ACC112 (cell line): ENCODE data around the gene APOBEC3H.
A peak's percentile ranks its signal among the peaks of the same experiment; 100 is the strongest.
"Not testable (repeated sequence)": the region's sequence is repeated elsewhere in the genome, so short reads cannot be mapped to it uniquely, and the experiment has no call there.

Source experiments
- H2AFZ ChIP-seq: fragments of 200-600 bp; sonication (generic); one replicate; pipeline ENCODE4 v1.6.0; 2017; ENCODE audit warnings: antibody characterized with exemption, low read length; ENCODE audit not compliant: unreplicated experiment
- H3K27ac ChIP-seq: fragments of 200-600 bp; sonication (generic); 2 replicates; pipeline ENCODE4 v1.5.1; 2014; ENCODE audit warnings: low read depth, mild to moderate bottlenecking, antibody characterized with exemption, low read length, moderate library complexity
- H3K27me3 ChIP-seq: fragments of 200-600 bp; sonication (generic); 2 replicates; pipeline ENCODE4 v1.6.1; 2014; ENCODE audit warnings: mild to moderate bottlenecking, antibody characterized with exemption, low read length, moderate library complexity, mixed read lengths; ENCODE audit not compliant: insufficient read depth
- H3K36me3 ChIP-seq: fragments of 200-600 bp; sonication (generic); 2 replicates; pipeline ENCODE4 v1.6.1; 2016; ENCODE audit warnings: mild to moderate bottlenecking, antibody characterized with exemption, low read length, moderate library complexity, mixed read lengths; ENCODE audit not compliant: insufficient read depth
- H3K4me1 ChIP-seq: fragments of 200-600 bp; sonication (generic); one replicate; pipeline ENCODE4 v1.6.1; 2016; ENCODE audit warnings: low read length, mixed read lengths; ENCODE audit not compliant: insufficient read depth, unreplicated experiment, control insufficient read depth
- H3K4me3 ChIP-seq: fragments of 200-600 bp; sonication (generic); 2 replicates; pipeline ENCODE4 v1.5.1; 2014; ENCODE audit warnings: mild to moderate bottlenecking, low read depth, low read length
- H3K79me2 ChIP-seq: fragments of 200-600 bp; sonication (generic); one replicate; pipeline ENCODE4 v1.6.0; 2016; ENCODE audit warnings: low read length; ENCODE audit not compliant: control insufficient read depth, unreplicated experiment, insufficient read depth

The APOBEC3H gene

DNA sequence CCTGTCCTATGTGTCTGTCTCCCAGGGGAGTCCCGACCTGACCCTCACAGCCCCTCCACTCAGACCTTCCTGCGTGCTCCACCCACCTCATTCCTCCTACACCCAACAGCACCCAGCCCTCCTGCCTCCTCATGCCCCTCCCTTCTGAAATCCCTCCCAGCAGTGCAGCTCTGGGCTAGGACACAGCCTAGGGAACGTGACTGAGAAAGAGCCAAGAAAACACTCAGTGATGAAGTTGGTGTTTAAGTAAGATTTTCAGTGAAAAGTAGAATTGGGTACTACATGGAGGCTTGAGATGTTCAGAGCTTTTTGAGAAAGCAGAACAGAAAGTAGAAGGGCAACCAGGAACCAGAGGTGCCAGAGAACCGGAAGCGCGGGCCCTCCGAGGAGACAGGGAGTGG lies 24.5 kb upstream of the APOBEC3H start:
- H3K27ac ChIP-seq, H3K4me1 ChIP-seq: not testable (repeated sequence)

DNA sequence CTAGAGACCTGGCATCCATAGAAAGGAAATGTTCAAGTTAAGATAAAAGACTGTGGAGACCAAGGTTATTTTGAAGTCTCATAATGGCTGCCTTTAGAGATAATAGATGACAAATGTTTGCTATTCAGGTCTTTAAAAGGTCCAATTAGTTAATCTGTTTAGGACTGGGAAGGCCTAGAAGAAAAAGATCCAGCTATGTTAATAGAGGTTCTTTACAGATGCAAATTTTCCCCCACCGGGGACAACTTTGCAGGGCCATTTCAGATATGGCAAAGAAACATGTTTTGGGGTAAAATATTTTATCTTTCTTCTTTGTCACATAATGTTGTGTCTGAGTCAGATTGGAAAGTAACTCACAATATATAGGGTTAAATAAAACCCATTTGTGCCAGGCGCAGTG lies 23.1 kb upstream of the APOBEC3H start:
- Histone ChIP-seq H3K27me3 (no peaks in the 10 kb centered on the region), H3K79me2 (peaks cover 7% of the 10 kb centered on the region), H3K36me3 (no peaks in the 10 kb centered on the region), H2AFZ (no peak overlapping the region), H3K4me1 (no peaks in the 10 kb centered on the region), H3K27ac (no peak overlapping the region), H3K4me3 (no peak overlapping the region)

More for the DNA sequence above, 24.5 kb upstream of the APOBEC3H start:
- not testable (repeated sequence) for H3K27me3 ChIP-seq, H2AFZ ChIP-seq, H3K36me3 ChIP-seq, H3K4me3 ChIP-seq, H3K79me2 ChIP-seq

DNA sequence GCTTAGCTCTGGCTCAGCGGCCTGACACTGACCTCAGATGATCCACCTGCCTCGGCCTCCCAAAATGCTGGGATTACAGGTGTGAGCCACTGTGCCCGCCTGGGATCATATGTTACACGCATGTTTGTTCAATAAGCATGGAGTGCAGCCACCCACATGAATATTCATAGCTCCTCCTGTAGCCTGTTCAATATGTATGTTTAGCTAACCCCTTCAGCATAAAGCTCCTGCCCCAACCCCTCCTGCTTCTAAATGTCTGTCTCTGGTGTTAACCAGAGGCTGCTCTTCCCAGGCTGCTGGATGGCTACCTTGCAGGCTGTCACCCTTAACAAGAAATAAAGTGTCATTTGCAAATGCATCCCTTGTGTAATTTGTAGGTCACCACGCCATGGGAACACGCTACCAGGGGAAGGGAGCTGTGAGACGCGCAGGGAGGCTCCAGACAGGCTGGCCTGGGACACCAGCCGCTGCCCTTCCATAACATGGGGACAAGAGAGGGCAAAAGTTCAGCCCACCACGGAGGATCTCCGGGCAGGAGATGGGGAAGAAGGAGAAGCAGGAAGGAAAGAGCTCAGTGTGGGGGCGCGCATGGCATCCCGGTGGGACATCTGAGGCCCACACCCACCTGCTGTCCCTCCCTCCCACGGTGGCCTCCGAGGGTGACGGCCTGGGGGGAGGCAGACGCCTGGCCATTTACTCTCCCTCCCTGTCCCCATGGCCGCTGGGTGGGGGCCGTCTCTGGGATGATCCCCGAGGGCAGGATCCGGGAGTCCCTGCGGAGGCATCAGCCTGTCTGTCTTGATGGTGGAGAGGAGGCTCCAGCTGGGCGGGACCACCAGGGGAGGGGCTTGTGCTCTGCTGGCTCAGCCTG lies 20.7 kb upstream of the APOBEC3H start:
- H3K79me2 ChIP-seq, H3K27ac ChIP-seq, H2AFZ ChIP-seq, H3K27me3 ChIP-seq, H3K4me1 ChIP-seq, H3K36me3 ChIP-seq, H3K4me3 ChIP-seq: not testable (repeated sequence)

DNA sequence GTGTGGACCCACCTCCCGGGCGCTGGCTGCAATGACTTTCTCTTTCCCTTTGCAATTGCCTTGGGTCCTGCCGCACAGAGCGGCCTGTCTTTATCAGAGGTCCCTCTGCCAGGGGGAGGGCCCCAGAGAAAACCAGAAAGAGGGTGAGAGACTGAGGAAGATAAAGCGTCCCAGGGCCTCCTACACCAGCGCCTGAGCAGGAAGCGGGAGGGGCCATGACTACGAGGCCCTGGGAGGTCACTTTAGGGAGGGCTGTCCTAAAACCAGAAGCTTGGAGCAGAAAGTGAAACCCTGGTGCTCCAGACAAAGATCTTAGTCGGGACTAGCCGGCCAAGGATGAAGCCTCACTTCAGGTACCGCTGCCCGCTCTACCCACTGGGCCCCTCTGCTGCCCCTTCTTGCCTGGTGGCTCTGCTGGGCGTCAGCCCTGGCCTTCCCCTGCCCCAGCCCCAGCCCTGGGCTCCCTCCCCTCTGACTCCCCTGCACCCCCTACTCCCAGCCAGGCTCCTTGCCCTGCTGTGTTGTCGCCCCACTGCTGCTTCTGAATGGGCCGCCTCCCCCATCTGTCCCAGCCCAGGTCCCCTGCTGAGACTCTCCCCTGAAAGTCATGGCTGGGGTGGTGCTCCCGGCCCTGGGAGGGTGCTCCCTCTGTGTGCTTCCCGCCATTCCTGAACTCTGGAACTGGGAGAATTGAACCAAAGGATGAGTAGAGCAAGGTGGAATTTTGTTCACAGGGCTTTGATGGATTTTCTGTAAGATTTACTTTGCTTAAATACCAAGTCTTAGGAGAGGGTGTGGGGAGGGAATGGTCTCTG lies 19.8 kb upstream of the APOBEC3H start, which contains the start of gene APOBEC3G:
TSS of gene APOBEC3G (plus strand) at position 250 of the 815 bp plus-strand sequence. CDS start at position 337, 87 bp downstream.
- not testable (repeated sequence) for H3K79me2 ChIP-seq, H3K4me1 ChIP-seq, H3K27me3 ChIP-seq, H3K27ac ChIP-seq, H3K36me3 ChIP-seq
- Histone ChIP-seq H2AFZ (peak within 1 kb of the TSS; percentile 50), H3K4me3 (peak within 1 kb of the TSS; percentile 86)

DNA sequence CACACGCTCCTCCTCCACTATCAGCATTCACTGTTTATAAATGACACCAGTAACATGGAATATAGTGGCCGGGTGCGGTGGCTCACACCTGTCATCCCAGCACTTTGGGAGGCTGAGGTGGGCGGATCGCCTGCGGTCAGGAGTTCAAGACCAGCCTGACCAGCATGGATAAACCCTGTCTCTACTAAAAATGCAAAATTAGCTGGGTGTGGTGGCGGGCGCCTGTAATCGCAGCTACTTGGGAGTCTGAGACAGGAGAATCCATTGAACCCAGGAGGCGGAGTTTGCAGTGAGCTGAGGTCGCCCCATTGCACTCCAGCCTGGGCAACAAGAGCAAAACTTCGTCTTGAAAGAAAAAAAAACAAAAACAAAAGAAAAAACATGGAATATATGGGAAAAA lies 19.1 kb upstream of the APOBEC3H start:
- H3K27me3 ChIP-seq, H3K79me2 ChIP-seq, H3K27ac ChIP-seq, H2AFZ ChIP-seq, H3K36me3 ChIP-seq, H3K4me1 ChIP-seq: not testable (repeated sequence)
- H3K4me3 ChIP-seq, result peak overlapping the region; percentile 86

DNA sequence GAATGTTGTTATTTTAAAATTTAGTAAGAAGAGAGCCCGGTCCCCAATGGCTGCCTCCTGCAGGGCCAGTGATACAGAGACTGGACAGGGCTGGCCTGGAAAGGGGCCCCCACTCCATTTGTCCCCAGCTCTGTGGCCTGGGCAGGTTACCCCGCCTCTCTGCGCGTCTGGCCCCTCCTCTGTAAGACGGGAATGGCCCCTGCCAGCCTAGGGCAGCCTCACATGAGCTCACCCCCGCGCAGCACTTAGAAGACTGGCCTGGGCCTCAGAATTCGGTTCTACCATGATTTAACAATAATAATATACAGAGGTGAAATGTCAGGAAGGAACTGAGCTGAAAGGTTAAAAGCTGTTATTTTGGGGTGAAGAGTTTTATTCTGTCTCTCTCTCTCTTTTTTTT lies 18.7 kb upstream of the APOBEC3H start:
- peak overlapping the region; percentile 86; the same call in 1 of the 2 replicates for H3K4me3 ChIP-seq
- H3K27me3 ChIP-seq, result no peaks in the 10 kb centered on the region
- H3K4me1 ChIP-seq, result no peaks in the 10 kb centered on the region
- no peak overlapping the region for H3K27ac ChIP-seq
- no peak overlapping the region for H2AFZ ChIP-seq
- H3K36me3 ChIP-seq, result no peaks in the 10 kb centered on the region
- peaks cover 7% of the 10 kb centered on the region for H3K79me2 ChIP-seq

DNA sequence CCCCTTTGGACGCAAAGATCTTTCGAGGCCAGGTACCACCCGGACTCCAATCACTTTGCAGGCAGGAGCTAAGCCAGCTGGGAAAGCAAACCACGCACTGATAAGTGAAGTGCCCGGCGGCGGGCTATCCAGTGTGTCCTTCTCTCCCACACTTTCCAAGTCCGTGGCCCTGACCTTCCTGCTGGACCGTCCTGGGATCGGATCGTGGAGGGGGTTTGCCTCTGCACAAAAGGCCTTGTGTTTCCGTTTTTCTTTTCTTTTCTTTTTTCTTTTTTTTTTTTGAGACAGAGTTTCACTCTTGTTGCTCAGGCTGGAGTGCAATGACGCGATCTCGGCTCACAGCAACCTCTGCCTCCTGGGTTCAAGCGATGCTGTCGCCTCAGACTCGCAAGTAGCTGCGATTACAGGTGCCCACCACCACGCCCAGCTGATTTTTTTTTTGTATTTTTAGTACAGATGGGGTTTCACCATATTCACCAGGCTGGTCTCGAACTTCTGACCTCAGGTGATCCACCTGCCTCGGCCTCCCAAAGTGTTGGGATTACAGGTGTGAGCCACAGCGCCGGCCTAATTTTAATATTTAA lies 17.9 kb upstream of the APOBEC3H start:
- not testable (repeated sequence) for H3K4me3 ChIP-seq, H3K4me1 ChIP-seq, H3K27me3 ChIP-seq, H2AFZ ChIP-seq, H3K79me2 ChIP-seq, H3K27ac ChIP-seq, H3K36me3 ChIP-seq

DNA sequence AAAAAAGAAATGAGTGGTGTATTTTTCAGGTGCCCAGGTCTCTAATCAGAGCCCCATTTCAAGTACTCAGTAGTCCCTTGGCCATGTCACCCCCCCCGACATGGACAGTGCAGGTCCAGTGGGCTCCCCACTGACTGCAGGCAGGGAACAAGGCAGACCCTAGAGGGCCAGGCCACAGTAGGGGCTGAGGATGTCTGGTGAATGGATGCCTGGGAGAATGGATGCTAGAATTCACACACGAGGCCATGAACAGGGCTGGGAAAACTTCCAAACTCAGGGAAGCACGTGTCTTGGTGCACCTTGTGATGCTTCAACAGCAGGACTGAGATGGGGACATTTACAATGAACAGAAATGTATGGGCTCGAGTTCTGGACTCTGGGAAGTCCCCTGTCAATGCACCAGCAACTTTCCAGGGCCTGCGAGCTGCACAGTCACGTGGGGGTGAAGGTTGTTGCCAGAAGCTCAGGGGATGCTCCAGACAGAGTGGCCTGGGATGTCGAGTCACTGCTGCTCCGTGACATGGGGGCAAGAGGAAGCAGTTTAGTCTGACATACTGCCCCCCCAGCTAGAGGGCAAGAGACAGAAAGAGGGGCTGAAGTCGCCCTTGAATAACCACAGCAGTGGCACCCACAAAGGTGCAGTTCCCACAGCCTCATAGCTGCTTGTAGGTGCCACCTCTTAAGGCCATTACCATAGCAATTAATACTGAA lies 16.8 kb upstream of the APOBEC3H start:
- H3K27me3 ChIP-seq, result no peaks in the 10 kb centered on the region
- no peak overlapping the region for H3K27ac ChIP-seq
- H3K36me3 ChIP-seq, result no peaks in the 10 kb centered on the region
- no peaks in the 10 kb centered on the region for H3K4me1 ChIP-seq
- peaks cover 7% of the 10 kb centered on the region for H3K79me2 ChIP-seq
- H2AFZ ChIP-seq, result no peak overlapping the region
- no peak overlapping the region for H3K4me3 ChIP-seq

DNA sequence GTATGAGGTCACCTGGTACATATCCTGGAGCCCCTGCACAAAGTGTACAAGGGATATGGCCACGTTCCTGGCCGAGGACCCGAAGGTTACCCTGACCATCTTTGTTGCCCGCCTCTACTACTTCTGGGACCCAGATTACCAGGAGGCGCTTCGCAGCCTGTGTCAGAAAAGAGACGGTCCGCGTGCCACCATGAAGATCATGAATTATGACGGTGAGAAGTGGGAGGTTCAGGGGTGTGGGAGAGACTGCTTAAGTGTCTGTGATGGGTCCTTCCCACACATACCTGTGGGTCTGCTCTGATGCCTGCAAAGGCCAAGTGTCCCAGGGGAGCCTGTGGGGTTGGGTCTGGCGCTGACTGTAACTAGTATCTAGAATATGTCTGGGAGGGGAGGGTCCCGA lies 16.0 kb upstream of the APOBEC3H start:
- Histone ChIP-seq H3K27ac (no peak overlapping the region), H2AFZ (no peak overlapping the region), H3K4me1 (no peaks in the 10 kb centered on the region), H3K36me3 (no peaks in the 10 kb centered on the region), H3K27me3 (no peaks in the 10 kb centered on the region), H3K79me2 (peaks cover 7% of the 10 kb centered on the region), H3K4me3 (no peak overlapping the region)

DNA sequence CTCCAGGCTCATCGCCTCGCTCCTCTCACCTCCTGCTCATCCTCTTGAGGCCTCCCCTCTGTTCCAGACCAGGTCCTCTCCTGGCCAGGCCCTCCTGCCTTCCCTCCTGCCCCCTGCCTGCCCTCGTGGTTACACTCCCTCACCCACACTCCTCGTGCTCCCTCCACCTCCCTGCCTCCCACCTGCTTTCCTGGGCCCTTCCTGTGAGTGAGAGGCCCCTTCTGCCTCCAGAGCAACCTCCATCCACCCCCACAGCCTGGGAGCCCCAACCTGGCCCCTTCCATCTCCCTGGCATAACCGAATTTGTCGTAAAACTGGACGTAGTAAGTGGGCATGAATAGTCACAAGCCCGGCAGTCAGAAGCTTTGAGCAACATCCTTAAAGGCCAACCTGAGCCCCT lies 15.4 kb upstream of the APOBEC3H start:
- H3K4me3 ChIP-seq, result no peak overlapping the region
- H2AFZ ChIP-seq, result no peak overlapping the region
- no peaks in the 10 kb centered on the region for H3K27me3 ChIP-seq
- H3K36me3 ChIP-seq, result no peaks in the 10 kb centered on the region
- H3K79me2 ChIP-seq, result peaks cover 7% of the 10 kb centered on the region
- H3K4me1 ChIP-seq, result no peaks in the 10 kb centered on the region
- no peak overlapping the region for H3K27ac ChIP-seq
